Kidney (tissue), 14 donors: ENCODE data around the gene TMEM218. TPM values are rescaled to one million over a fixed set of nuclear protein-coding genes. Genes with fewer than 3 reads are reported as not detected.

Source experiments
- DNase-seq, 5 donors: peaks; one replicate each; pipeline ENCODE4 v3.0.0-alpha.2; 2013 to 2020
- FAIRE-seq: peaks from 2 replicates; lab custom pipeline; 2012; peaks lifted over from hg19 to GRCh38; lab: Jason Lieb, UNC
- H3K27ac ChIP-seq, 2 donors: one replicate each; pipeline ENCODE4 v1.7.0; 2013; ENCODE audit warnings: low read depth in 2 of 2, low read length in 2 of 2, inconsistent platforms in 1 of 2
- H3K27me3 ChIP-seq: one replicate; pipeline ENCODE4 v1.7.1; 2013; ENCODE audit warnings: low read length, inconsistent platforms; ENCODE audit not compliant: control insufficient read depth, insufficient read depth
- H3K36me3 ChIP-seq, 3 donors: one replicate each; pipeline versions ENCODE4 v1.7.0 to v1.7.1; 2013; ENCODE audit warnings: low read length in 3 of 3, control low read depth in 1 of 3, inconsistent platforms in 1 of 3; ENCODE audit not compliant: insufficient read depth in 3 of 3, control insufficient read depth in 2 of 3
- H3K4me1 ChIP-seq, 3 donors: one replicate each; pipeline versions ENCODE4 v1.7.0 to v1.7.1; 2013; ENCODE audit warnings: low read length in 3 of 3, inconsistent platforms in 1 of 3, low read depth in 1 of 3; ENCODE audit not compliant: control insufficient read depth in 2 of 3, insufficient read depth in 2 of 3
- H3K4me3 ChIP-seq, 3 donors: one replicate each; pipeline versions ENCODE4 v1.7.0 to v1.8.1; 2013; ENCODE audit warnings: low read length in 3 of 3, control low read depth in 1 of 3, inconsistent platforms in 1 of 3
- H3K9ac ChIP-seq, 3 donors: one replicate each; pipeline versions ENCODE4 v1.7.0 to v1.7.1; 2013; ENCODE audit warnings: low read length in 3 of 3, control low read depth in 1 of 3, inconsistent platforms in 1 of 3
- H3K9me3 ChIP-seq, 3 donors: one replicate each; pipeline versions ENCODE4 v1.7.0 to v1.7.1; 2013; ENCODE audit warnings: low read length in 3 of 3, control low read depth in 1 of 3, inconsistent platforms in 1 of 3; ENCODE audit not compliant: control insufficient read depth in 2 of 3, insufficient read depth in 1 of 3
- CTCF ChIP-seq: IDR thresholded peaks from 3 replicates; pipeline ENCODE4 v1.5.1; 2012; ENCODE audit warnings: mild to moderate bottlenecking, moderate library complexity, borderline replicate concordance; ENCODE audit not compliant: insufficient read depth; ENCODE audit errors: extremely low read depth
- intact Hi-C: fragments of 100-400 bp; cut with DNase I; formaldehyde crosslinking; loops from one replicate; pipeline ENCODE4 v1.11.1; 2022
- polyA plus RNA-seq: library from polyadenylated mRNA; stranded (reverse); fragments of 350-450 nt; fragmentation: Illumina TruSeq; extraction: RNeasy Lipid Tissue Mini Kit (QIAGEN cat#74804); gene quantifications from one replicate; pipeline ENCODE4 v1.2.3, GENCODE V29; 2014; ENCODE audit warnings: low read depth, low replicate concordance; ENCODE audit not compliant: insufficient read depth
- total RNA-seq: library from RNA; stranded (reverse); fragmentation: NEBNext Ultra II Directional; extraction: Animal tissue kit (Norgen Biotek cat#: 25700); gene quantifications from one replicate; pipeline ENCODE4 v1.2.1, GENCODE V29; 2021
- donor health status: control.
- donor health status: control.
- donor health status: control.
- donor health status: control.
- donor health status: control.
- donor health status: DM: yes; HTN: yes; CAD: no.
- donor health status: Normal renal cell carcinoma (clear cell type).

Gene TMEM218
- total and polyA plus RNA-seq, 2 donors from 2014 or later, result 22.9 to 33.4 TPM

GRCh38 chr11:125083312-125084056, 27.9 kb downstream of the TMEM218 start:
- Histone ChIP-seq H3K36me3 (no peaks in the 10 kb centered on the region), H3K27ac (no peak overlapping the region), H3K9ac (no peak overlapping the region), H3K4me1 (no peaks in the 10 kb centered on the region), H3K9me3 (no peaks in the 10 kb centered on the region), H3K27me3 (no peaks in the 10 kb centered on the region), H3K4me3 (no peak overlapping the region)
- intact Hi-C loops, result no loop called here
- TF ChIP-seq CTCF, result no peak
- FAIRE-seq (no peak), DNase-seq (no peak)

- Histone ChIP-seq H3K27me3 (no peaks in the 10 kb centered on the region), H3K36me3 (no peaks in the 10 kb centered on the region), H3K9ac (no peak overlapping the region), H3K4me3 (no peak overlapping the region), H3K4me1 (no peaks in the 10 kb centered on the region), H3K27ac (no peak overlapping the region), H3K9me3 (no peaks in the 10 kb centered on the region)
- FAIRE-seq, result no peak
- no peak for DNase-seq
- intact Hi-C loops, result no loop called here
- TF ChIP-seq CTCF, result no peak
Observed at GRCh38 chr11:125082611-125083311, 28.7 kb downstream of the TMEM218 start.

GRCh38 chr11:125082040-125082439, 29.4 kb downstream of the TMEM218 start:
- Histone ChIP-seq H3K4me3 (no peak overlapping the region), H3K9ac (no peak overlapping the region), H3K4me1 (no peaks in the 10 kb centered on the region), H3K27me3 (no peaks in the 10 kb centered on the region), H3K36me3 (no peaks in the 10 kb centered on the region), H3K27ac (no peak overlapping the region), H3K9me3 (no peaks in the 10 kb centered on the region)
- DNase-seq (no peak), FAIRE-seq (no peak)
- TF ChIP-seq CTCF, result no peak
- intact Hi-C loops, result no loop called here
